Stimulated activated effector memory CD8-positive, alpha-beta T cell treated with anti-CD3 and anti-CD28 coated beads, Interleukin-12 subunit alpha, Interleukin-12 subunit beta, amount 100 ng/mL, for 72 hours (primary cell): Measurements from ENCODE around the gene RPL19.
"Not testable (repeated sequence)": the region's sequence is repeated elsewhere in the genome, so short reads cannot be mapped to it uniquely, and the experiment has no call there.

Source experiments
- ATAC-seq: fragments of 150-1000 bp; cut with Tn5 transposase; 2 replicates; pipeline ENCODE4 v1.10.0; 2021
- DNase-seq, 2 donors: peaks; one replicate each; pipeline ENCODE4 v3.0.0; 2021 to 2022; ENCODE audit warnings: low spot score in 2 of 2
- H3K27ac Mint-ChIP-seq: one replicate; pipeline ENCODE4 v1.8.0; 2022; ENCODE audit warnings: mild to moderate bottlenecking, mixed read lengths
- H3K36me3 Mint-ChIP-seq: one replicate; pipeline ENCODE4 v1.8.0; 2022; ENCODE audit warnings: mild to moderate bottlenecking, mixed read lengths
- H3K4me1 Mint-ChIP-seq: one replicate; pipeline ENCODE4 v1.8.0; 2022; ENCODE audit warnings: mixed read lengths
- H3K4me3 Mint-ChIP-seq: one replicate; pipeline ENCODE4 v1.8.0; 2022; ENCODE audit warnings: mild to moderate bottlenecking, mixed read lengths
- H3K9me3 Mint-ChIP-seq: one replicate; pipeline ENCODE4 v1.8.0; 2022; ENCODE audit warnings: mixed read lengths

Gene RPL19

GRCh38 chr17:39236450-39236927 lies 36.4 kb downstream of the RPL19 start:
- Mint-ChIP-seq H3K36me3 (peaks cover 4% of the 10 kb centered on the region), H3K4me3 (no peak overlapping the region), H3K9me3 (no peaks in the 10 kb centered on the region), H3K4me1 (peaks cover 48% of the 10 kb centered on the region), H3K27ac (peak overlapping the region; percentile 67)
- DNase-seq (no peak), ATAC-seq (no peak)

- Mint-ChIP-seq H3K4me3 (no peak overlapping the region), H3K9me3 (no peaks in the 10 kb centered on the region), H3K36me3 (peaks cover 4% of the 10 kb centered on the region), H3K4me1 (peaks cover 43% of the 10 kb centered on the region), H3K27ac (no peak overlapping the region)
- DNase-seq (no peak), ATAC-seq (no peak)
Measured at GRCh38 chr17:39236981-39237441, 36.9 kb downstream of the RPL19 start.

- H3K9me3 Mint-ChIP-seq, result no peaks in the 10 kb centered on the region
- H3K4me1 Mint-ChIP-seq, result peaks cover 38% of the 10 kb centered on the region
- H3K36me3 Mint-ChIP-seq, result no peaks in the 10 kb centered on the region
- H3K4me3 Mint-ChIP-seq, result peak overlapping the region; percentile 71
- peak overlapping the region; percentile 92 for H3K27ac Mint-ChIP-seq
- no peak for ATAC-seq
- no peak for DNase-seq
Measured at GRCh38 chr17:39237586-39237985, 37.5 kb downstream of the RPL19 start.

GRCh38 chr17:39238311-39238972 lies 38.4 kb downstream of the RPL19 start:
- ATAC-seq (peak; percentile 92), DNase-seq (peak; percentile 47 to 86)
- H3K36me3 Mint-ChIP-seq, result no peaks in the 10 kb centered on the region
- H3K4me3 Mint-ChIP-seq, result peak overlapping the region; percentile 71
- H3K27ac Mint-ChIP-seq, result peak overlapping the region; percentile 92
- no peaks in the 10 kb centered on the region for H3K9me3 Mint-ChIP-seq
- H3K4me1 Mint-ChIP-seq, result peaks cover 38% of the 10 kb centered on the region

- no peaks in the 10 kb centered on the region for H3K36me3 Mint-ChIP-seq
- peak; percentile 58 to 83 for DNase-seq
- no peak overlapping the region for H3K27ac Mint-ChIP-seq
- H3K4me1 Mint-ChIP-seq, result peaks cover 50% of the 10 kb centered on the region
- H3K4me3 Mint-ChIP-seq, result peak overlapping the region; percentile 71
- no peaks in the 10 kb centered on the region for H3K9me3 Mint-ChIP-seq
- ATAC-seq, result peak; percentile 55
Measured at GRCh38 chr17:39239640-39240314, 39.7 kb downstream of the RPL19 start.

- Mint-ChIP-seq H3K9me3 (no peaks in the 10 kb centered on the region), H3K27ac (no peak overlapping the region), H3K36me3 (no peaks in the 10 kb centered on the region)
Measured at GRCh38 chr17:39240631-39241030, 40.5 kb downstream of the RPL19 start.

GRCh38 chr17:39243155-39243554 lies 43.1 kb downstream of the RPL19 start:
- H3K9me3 Mint-ChIP-seq, result no peaks in the 10 kb centered on the region
- no peaks in the 10 kb centered on the region for H3K36me3 Mint-ChIP-seq
- H3K27ac Mint-ChIP-seq, result no peak overlapping the region
- DNase-seq, result no peak
- H3K4me1 Mint-ChIP-seq, result peaks cover 34% of the 10 kb centered on the region
- no peak overlapping the region for H3K4me3 Mint-ChIP-seq
- ATAC-seq, result no peak

More at GRCh38 chr17:39240631-39241030, 40.5 kb downstream of the RPL19 start:
- ATAC-seq, result no peak
- Mint-ChIP-seq H3K4me1 (peaks cover 48% of the 10 kb centered on the region), H3K4me3 (no peak overlapping the region)
- DNase-seq, result no peak

GRCh38 chr17:39244016-39244599 lies 44.0 kb downstream of the RPL19 start:
- no peak for ATAC-seq
- Mint-ChIP-seq H3K9me3 (no peaks in the 10 kb centered on the region), H3K36me3 (peaks cover 3% of the 10 kb centered on the region), H3K4me3 (no peak overlapping the region), H3K4me1 (peaks cover 25% of the 10 kb centered on the region), H3K27ac (no peak overlapping the region)
- no peak for DNase-seq

GRCh38 chr17:39244600-39245570 lies 44.8 kb downstream of the RPL19 start:
- peak; percentile 92 for ATAC-seq
- no peak overlapping the region for H3K4me3 Mint-ChIP-seq

GRCh38 chr17:39246274-39246673 lies 46.2 kb downstream of the RPL19 start:
- H3K36me3 Mint-ChIP-seq, result peaks cover 7% of the 10 kb centered on the region
- no peaks in the 10 kb centered on the region for H3K9me3 Mint-ChIP-seq
- ATAC-seq (no peak), DNase-seq (no peak)
- no peak overlapping the region for H3K4me3 Mint-ChIP-seq
- no peak overlapping the region for H3K27ac Mint-ChIP-seq
- H3K4me1 Mint-ChIP-seq, result peaks cover 14% of the 10 kb centered on the region

More at GRCh38 chr17:39244600-39245570, 44.8 kb downstream of the RPL19 start:
- peaks cover 7% of the 10 kb centered on the region for H3K36me3 Mint-ChIP-seq
- peak; percentile 84 to 94 for DNase-seq
- no peak overlapping the region for H3K27ac Mint-ChIP-seq
- no peaks in the 10 kb centered on the region for H3K9me3 Mint-ChIP-seq
- H3K4me1 Mint-ChIP-seq, result peaks cover 17% of the 10 kb centered on the region

GRCh38 chr17:39250076-39250475 lies 50.0 kb downstream of the RPL19 start:
- H3K4me3 Mint-ChIP-seq, H3K27ac Mint-ChIP-seq, H3K4me1 Mint-ChIP-seq, DNase-seq, ATAC-seq, H3K9me3 Mint-ChIP-seq: not testable (repeated sequence)
- peaks cover 26% of the 10 kb centered on the region for H3K36me3 Mint-ChIP-seq

GRCh38 chr17:39251997-39252396 lies 51.9 kb downstream of the RPL19 start:
- peaks cover 44% of the 10 kb centered on the region for H3K36me3 Mint-ChIP-seq
- DNase-seq (no peak), ATAC-seq (no peak)
- H3K27ac Mint-ChIP-seq, result no peak overlapping the region
- H3K4me3 Mint-ChIP-seq, result no peak overlapping the region
- H3K9me3 Mint-ChIP-seq, result no peaks in the 10 kb centered on the region
- H3K4me1 Mint-ChIP-seq, result no peaks in the 10 kb centered on the region

- DNase-seq (no peak), ATAC-seq (no peak)
- H3K9me3 Mint-ChIP-seq, result no peaks in the 10 kb centered on the region
- no peaks in the 10 kb centered on the region for H3K4me1 Mint-ChIP-seq
- H3K4me3 Mint-ChIP-seq, result no peak overlapping the region
- no peak overlapping the region for H3K27ac Mint-ChIP-seq
- H3K36me3 Mint-ChIP-seq, result peaks cover 52% of the 10 kb centered on the region
Measured at GRCh38 chr17:39252788-39253460, 52.8 kb downstream of the RPL19 start.
